H1 (cell line): ENCODE data around the gene ME1. TPM values are rescaled to one million over a fixed set of nuclear protein-coding genes. Genes with fewer than 3 reads are reported as not detected.

Experiments used
- CTCF ChIA-PET: fragments of 300-600 bp; sonication (Branson Sonifier 250); formaldehyde crosslinking; loops from one replicate; lab custom pipeline; 2021; ENCODE audit not compliant: partially characterized antibody; lab: Charles Lee
- POLR2A ChIA-PET: fragments of 300-600 bp; sonication (Branson Sonifier 250); formaldehyde crosslinking; loops from one replicate; lab custom pipeline; 2021; ENCODE audit warnings: inconsistent platforms; ENCODE audit not compliant: partially characterized antibody; lab: Charles Lee
- DNase-seq, 2 experiments: peaks; one replicate each; pipeline versions ENCODE4 v3.0.0 to v3.0.0-alpha.2; 2010 to 2022; ENCODE audit warnings: low spot score in 2 of 2, low read depth in 1 of 2, mixed read lengths in 1 of 2
- FAIRE-seq: peaks from 2 replicates; lab custom pipeline; 2011; peaks lifted over from hg19 to GRCh38; lab: Jason Lieb, UNC
- H2AFZ ChIP-seq: 2 replicates; pipeline ENCODE4 v1.8.1; 2012; ENCODE audit warnings: low read length, inconsistent platforms
- H2AK5ac ChIP-seq: 2 replicates; pipeline ENCODE4 v1.6.1; 2013; ENCODE audit warnings: low read depth, low read length
- H2BK120ac ChIP-seq: replicated peaks from 2 replicates; pipeline ENCODE3; 2013; ENCODE audit warnings: low read depth, low read length, inconsistent platforms
- H2BK12ac ChIP-seq: 2 replicates; pipeline ENCODE4 v1.6.1; 2013; ENCODE audit warnings: low read depth, low read length
- H2BK15ac ChIP-seq: 2 replicates; pipeline ENCODE4 v1.6.1; 2013; ENCODE audit warnings: low read length
- H2BK20ac ChIP-seq: 2 replicates; pipeline ENCODE4 v1.6.1; 2013; ENCODE audit warnings: low read length
- H2BK5ac ChIP-seq: 2 replicates; pipeline ENCODE4 v1.6.1; 2013; ENCODE audit warnings: low read depth, low read length
- H3K14ac ChIP-seq: 2 replicates; pipeline ENCODE4 v1.6.1; 2013; ENCODE audit warnings: inconsistent platforms; ENCODE audit not compliant: insufficient read length
- H3K18ac ChIP-seq: 2 replicates; pipeline ENCODE4 v1.6.1; 2013; ENCODE audit warnings: low read length; ENCODE audit errors: extremely low read depth
- H3K23ac ChIP-seq: 2 replicates; pipeline ENCODE4 v1.6.1; 2013; ENCODE audit warnings: inconsistent platforms; ENCODE audit not compliant: insufficient read length
- H3K23me2 ChIP-seq: 2 replicates; pipeline ENCODE4 v1.6.1; 2013; ENCODE audit warnings: low read depth, low read length
- H3K27ac ChIP-seq: 2 replicates; pipeline ENCODE4 v1.6.1; 2011; ENCODE audit warnings: low read depth, low read length, inconsistent platforms
- H3K27me3 ChIP-seq, 4 experiments: replicated peaks in 1 of 4; 1 replicate in 1 of 4; 2 replicates in 3 of 4; pipeline versions ENCODE4 v1.6.1 to v1.8.1; 2011 to 2013; ENCODE audit warnings: low read length in 3 of 4, mild to moderate bottlenecking in 3 of 4, inconsistent platforms in 2 of 4, mixed read lengths in 2 of 4, moderate library complexity in 1 of 4; ENCODE audit not compliant: control insufficient read depth in 3 of 4, insufficient read depth in 3 of 4; ENCODE audit errors: extremely low read depth in 1 of 4
- H3K36me3 ChIP-seq, 4 experiments: 2 replicates each; pipeline versions ENCODE4 v1.6.1 to v1.8.1; 2011 to 2013; ENCODE audit warnings: mild to moderate bottlenecking in 4 of 4, low read length in 3 of 4, moderate library complexity in 2 of 4, control low read depth in 1 of 4, inconsistent platforms in 1 of 4; ENCODE audit not compliant: insufficient read depth in 4 of 4, control insufficient read depth in 2 of 4
- H3K4ac ChIP-seq: replicated peaks from 2 replicates; pipeline ENCODE3; 2013; ENCODE audit warnings: low read length, low read depth, mixed read lengths, inconsistent platforms; ENCODE audit not compliant: insufficient read length
- H3K4me1 ChIP-seq, 4 experiments: replicated peaks in 1 of 4; 1 replicate in 1 of 4; 2 replicates in 3 of 4; pipeline versions ENCODE4 v1.6.1 to v1.8.1; 2011 to 2013; ENCODE audit warnings: low read length in 3 of 4, inconsistent platforms in 2 of 4, mixed read lengths in 1 of 4; ENCODE audit not compliant: insufficient read depth in 4 of 4, control insufficient read depth in 3 of 4
- H3K4me2 ChIP-seq, 2 experiments: 2 replicates each; pipeline versions ENCODE4 v1.6.1 to v1.8.1; 2011 to 2013; ENCODE audit warnings: low read depth in 2 of 2, low read length in 2 of 2, control low read depth in 1 of 2, inconsistent platforms in 1 of 2, mild to moderate bottlenecking in 1 of 2; ENCODE audit not compliant: insufficient read depth in 1 of 2
- H3K4me3 ChIP-seq, 4 experiments: fragments of 200-600, 300-600 bp in 1 of 4; sonication (generic), shearing (Covaris generic), sonication (Bioruptor Twin) in 1 of 4; 2 replicates each; pipeline versions ENCODE4 v1.5.1 to v1.8.1; 2011 to 2016; ENCODE audit warnings: low read length in 4 of 4, low read depth in 3 of 4, control low read depth in 2 of 4, inconsistent platforms in 2 of 4, mild to moderate bottlenecking in 2 of 4, mixed read lengths in 1 of 4, moderate library complexity in 1 of 4; ENCODE audit not compliant: insufficient read depth in 2 of 4; ENCODE audit errors: extremely low read depth in 1 of 4
- H3K56ac ChIP-seq: replicated peaks from 2 replicates; pipeline ENCODE3; 2013; ENCODE audit warnings: low read depth, mild to moderate bottlenecking, mixed read lengths, low read length, inconsistent platforms; ENCODE audit not compliant: insufficient read length
- H3K79me1 ChIP-seq: 2 replicates; pipeline ENCODE4 v1.6.1; 2013; ENCODE audit warnings: low read depth, low read length, control low read depth
- H3K79me2 ChIP-seq, 2 experiments: 2 replicates each; pipeline versions ENCODE4 v1.6.1 to v1.8.1; 2012 to 2013; ENCODE audit warnings: low read length in 2 of 2, mild to moderate bottlenecking in 2 of 2, inconsistent platforms in 1 of 2; ENCODE audit not compliant: insufficient read depth in 2 of 2, control insufficient read depth in 1 of 2
- H3K9ac ChIP-seq, 4 experiments: replicated peaks in 1 of 4; 1 replicate in 1 of 4; 2 replicates in 3 of 4; pipeline versions ENCODE4 v1.6.1 to v1.8.1; 2011 to 2013; ENCODE audit warnings: low read depth in 3 of 4, low read length in 3 of 4, control low read depth in 2 of 4, mild to moderate bottlenecking in 2 of 4, moderate library complexity in 2 of 4, inconsistent platforms in 1 of 4; ENCODE audit errors: extremely low read depth in 1 of 4
- H3K9me3 ChIP-seq, 2 experiments: 2 replicates each; pipeline versions ENCODE4 v1.6.1 to v1.8.1; 2012 to 2013; ENCODE audit warnings: mild to moderate bottlenecking in 2 of 2, moderate library complexity in 2 of 2, control low read depth in 1 of 2, inconsistent platforms in 1 of 2, low read depth in 1 of 2, low read length in 1 of 2, mixed read lengths in 1 of 2; ENCODE audit not compliant: insufficient read depth in 2 of 2
- H4K20me1 ChIP-seq, 2 experiments: replicated peaks in 1 of 2; 2 replicates each; pipeline versions ENCODE3 to v1.8.1; 2011 to 2013; ENCODE audit warnings: inconsistent platforms in 2 of 2, low read length in 2 of 2, mild to moderate bottlenecking in 1 of 2; ENCODE audit not compliant: insufficient read depth in 2 of 2, control insufficient read depth in 1 of 2
- H4K5ac ChIP-seq: 2 replicates; pipeline ENCODE4 v1.6.1; 2013; ENCODE audit warnings: low read length, low read depth, mixed read lengths, inconsistent platforms; ENCODE audit not compliant: insufficient read length
- H4K8ac ChIP-seq: 2 replicates; pipeline ENCODE4 v1.8.0; 2013; ENCODE audit warnings: mild to moderate bottlenecking, moderate library complexity, low read length, inconsistent platforms; ENCODE audit not compliant: insufficient read depth; ENCODE audit errors: extremely low read depth
- H4K91ac ChIP-seq: replicated peaks from 2 replicates; pipeline ENCODE3; 2013; ENCODE audit warnings: low read length, mixed read lengths, inconsistent platforms; ENCODE audit not compliant: insufficient read length
- CHD1 ChIP-seq: IDR thresholded peaks from 2 replicates; pipeline ENCODE4 v1.6.1; 2012; ENCODE audit warnings: low read depth, low read length, improper control_type of control experiment
- CHD2 ChIP-seq: IDR thresholded peaks from 2 replicates; pipeline ENCODE4 v1.6.1; 2012; ENCODE audit warnings: low read length, improper control_type of control experiment
- E2F6 ChIP-seq: IDR thresholded peaks from 2 replicates; pipeline ENCODE4 v1.6.1; 2012; ENCODE audit warnings: inconsistent platforms
- FOSL1 ChIP-seq: IDR thresholded peaks from 2 replicates; pipeline ENCODE4 v1.6.1; 2011; ENCODE audit warnings: mild to moderate bottlenecking, low read depth, low read length, moderate library complexity; ENCODE audit not compliant: insufficient read depth
- JUND ChIP-seq: IDR thresholded peaks from 2 replicates; pipeline ENCODE4 v1.6.1; 2011; ENCODE audit warnings: mild to moderate bottlenecking, improper control_type of control experiment, low read length
- NANOG ChIP-seq: IDR thresholded peaks from 2 replicates; pipeline ENCODE4 v1.6.1; 2011; ENCODE audit warnings: low read length, low read depth, mild to moderate bottlenecking, inconsistent platforms; ENCODE audit not compliant: insufficient read depth, poor library complexity, severe bottlenecking
- POLR2A ChIP-seq, 2 experiments: IDR thresholded peaks; 1 replicate in 1 of 2; 2 replicates in 1 of 2; pipeline ENCODE4 v1.6.1; 2011; ENCODE audit warnings: low read depth in 2 of 2, low read length in 2 of 2, mild to moderate bottlenecking in 2 of 2; ENCODE audit errors: control extremely low read depth in 1 of 2
- RAD21 ChIP-seq, 2 experiments: IDR thresholded peaks in 1 of 2; conservative IDR thresholded peaks in 1 of 2; 2 replicates each; pipeline ENCODE4 v1.6.1; 2011; ENCODE audit warnings: low read depth in 2 of 2, low read length in 2 of 2, improper control_type of control experiment in 1 of 2, inconsistent platforms in 1 of 2, mild to moderate bottlenecking in 1 of 2, moderate library complexity in 1 of 2
- SAP30 ChIP-seq: fragments of 300-600 bp; sonication (generic); IDR thresholded peaks from 2 replicates; pipeline ENCODE4 v1.7.1; 2012; ENCODE audit warnings: low read length, moderate library complexity, mild to moderate bottlenecking, inconsistent platforms; ENCODE audit not compliant: insufficient read depth, insufficient replicate concordance
- SIN3A ChIP-seq, 2 experiments: IDR thresholded peaks in 1 of 2; conservative IDR thresholded peaks in 1 of 2; 2 replicates each; pipeline ENCODE4 v1.6.1; 2011 to 2012; ENCODE audit warnings: low read length in 2 of 2, improper control_type of control experiment in 1 of 2, low read depth in 1 of 2, mild to moderate bottlenecking in 1 of 2
- SIRT6 ChIP-seq: IDR thresholded peaks from one replicate; pipeline ENCODE4 v1.7.1; 2012; ENCODE audit warnings: low read length, inconsistent platforms
- SP1 ChIP-seq: IDR thresholded peaks from 2 replicates; pipeline ENCODE4 v1.6.1; 2011; ENCODE audit warnings: low read depth, low read length
- USF2 ChIP-seq: IDR thresholded peaks from 2 replicates; pipeline ENCODE4 v1.6.1; 2011; ENCODE audit warnings: low read length, improper control_type of control experiment
- WGBS, 2 experiments: shearing (Covaris generic) in 1 of 2; methylation state at CpG; one replicate each; pipeline versions ENCODE4 v1.1.6 to v1.1.7; 2013 to 2015; ENCODE audit warnings: low lambda C conversion rate in 2 of 2, mixed read lengths in 2 of 2, inconsistent platforms in 1 of 2, low coverage in 1 of 2, missing lambda C conversion rate in 1 of 2; ENCODE audit not compliant: insufficient replicate concordance in 2 of 2, insufficient coverage in 1 of 2, insufficient read length in 1 of 2; ENCODE audit errors: extremely low coverage in 1 of 2, missing lambda C conversion rate in 1 of 2; 5-methylcytosine and 5-hydroxymethylcytosine counted together
- polyA plus RNA-seq, 7 experiments: library from polyadenylated mRNA; depleted of rRNA in 3 of 7; stranded (reverse) in 5 of 7; unstranded in 2 of 7; fragments of >200 nt in 5 of 7; fragments of 200-250 nt in 2 of 7; gene quantifications; 1 replicate in 5 of 7; 2 replicates in 1 of 7; 4 replicates in 1 of 7; pipeline versions ENCODE4 v1.2.1 to v1.2.3, GENCODE V29; 2011 to 2013; ENCODE audit warnings: missing spikeins in 2 of 7, mixed read lengths in 2 of 7
- total RNA-seq: library from RNA; stranded (reverse); fragmentation: NEBNext Ultra II Directional; extraction: Animal tissue kit (Norgen Biotek cat#: 25700); gene quantifications from 2 replicates; pipeline ENCODE4 v1.2.1, GENCODE V29; 2021

Gene ME1
- total and polyA plus RNA-seq, 2 of the 8 experiments (the other 6 are each of a cell fraction or from before 2014, with no cell fraction given) = 1.3 to 3.9 TPM

- H2BK12ac ChIP-seq = no peak overlapping the region
- H3K4ac ChIP-seq = no peak overlapping the region
- no peaks in the 10 kb centered on the region for H3K79me2 ChIP-seq
- no peaks in the 10 kb centered on the region for H3K9me3 ChIP-seq
- H2AK5ac ChIP-seq = no peak overlapping the region
- no peak overlapping the region for H2AFZ ChIP-seq
- no peaks in the 10 kb centered on the region for H3K79me1 ChIP-seq
- FAIRE-seq (no peak), DNase-seq (no peak)
- H2BK5ac ChIP-seq = no peak overlapping the region
- H3K27me3 ChIP-seq = no peaks in the 10 kb centered on the region
- H3K9ac ChIP-seq = no peak overlapping the region
- no peak overlapping the region for H3K18ac ChIP-seq
- H3K23ac ChIP-seq = no peak overlapping the region
- H2BK15ac ChIP-seq = no peak overlapping the region
- H3K36me3 ChIP-seq = no peaks in the 10 kb centered on the region
- WGBS, 2 experiments = 97% methylated on average over 3 of the region's 3 CpGs; no CpG with 5 or more reads in 1 of the 2 experiments
- H4K5ac ChIP-seq = no peak overlapping the region
- CTCF ChIA-PET = interaction anchor here (0.6 kb wide), 1 partner anchor 180 kb away, joined by 6 read pairs; no protein-coding TSS in a partner anchor
- H3K4me2 ChIP-seq = no peak overlapping the region
- no peak overlapping the region for H4K91ac ChIP-seq
- H3K14ac ChIP-seq = no peak overlapping the region
- no peak overlapping the region for H3K4me3 ChIP-seq
- no peaks in the 10 kb centered on the region for H3K4me1 ChIP-seq
- H2BK120ac ChIP-seq = no peak overlapping the region
- no peak overlapping the region for H2BK20ac ChIP-seq
- no peak overlapping the region for H4K8ac ChIP-seq
- no peaks in the 10 kb centered on the region for H3K23me2 ChIP-seq
- no peak overlapping the region for H3K56ac ChIP-seq
- POLR2A ChIA-PET = no interaction called here
- no peak overlapping the region for H3K27ac ChIP-seq
- no peaks in the 10 kb centered on the region for H4K20me1 ChIP-seq
- TF ChIP-seq SIRT6 (no peak), POLR2A (IDR thresholded peaks at IDR 0.05; ENCODE audit: control extremely low read depth in 1 of 2, low read depth in 2 of 2, low read length in 2 of 2) (no peak), USF2 (no peak), SP1 (no peak), CHD2 (no peak), E2F6 (no peak), JUND (no peak), SAP30 (no peak), NANOG (no peak), RAD21 (IDR thresholded peaks at IDR 0.05 in 1 of 2, conservative IDR thresholded peaks at IDR 0.05 in 1 of 2; ENCODE audit: low read depth in 2 of 2, low read length in 2 of 2) (no peak), FOSL1 (no peak), SIN3A (conservative IDR thresholded peaks at IDR 0.05 in 1 of 2, IDR thresholded peaks at IDR 0.05 in 1 of 2; ENCODE audit: low read depth in 1 of 2, low read length in 2 of 2) (no peak), CHD1 (no peak)
Observed at GRCh38 chr6:83359638-83360037, 71.2 kb downstream of the ME1 start.
